MM.1S (cell line): Measurements from ENCODE around the gene DCPS.

ENCODE experiments used
- EZH2 ChIP-seq: fragments of 300-600 bp; sonication (generic); optimal IDR thresholded peaks from 2 replicates; pipeline ENCODE3; 2017; ENCODE audit warnings: low read depth, mild to moderate bottlenecking, antibody characterized with exemption, low read length, mixed read lengths
- TF ChIP-seq, protein P1 (sequence below): fragments of 300-600 bp; sonication (generic); IDR thresholded peaks from 2 replicates; pipeline ENCODE4 v1.5.1; 2016; ENCODE audit warnings: antibody characterized with exemption, low read length, mixed read lengths

DNA sequence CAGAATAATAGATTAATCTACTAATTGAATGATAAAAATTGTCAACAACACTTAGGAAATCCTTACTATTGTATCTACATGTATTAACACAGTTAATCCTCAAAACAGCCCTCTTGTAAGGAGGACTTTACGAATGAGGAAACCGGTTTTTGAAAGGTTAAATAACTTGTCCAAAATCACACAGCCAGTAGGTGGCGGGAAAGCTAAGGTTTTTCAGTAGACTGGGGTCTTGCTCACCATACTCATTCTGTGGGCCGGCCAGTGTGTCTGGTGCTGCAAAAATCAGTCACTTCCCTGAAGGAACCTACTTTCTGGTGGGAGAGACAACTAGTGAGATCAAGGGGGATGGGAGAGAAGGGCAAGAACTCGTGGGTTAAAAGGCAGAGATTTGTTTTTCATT, 3.8 kb downstream of the DCPS start:
- TF ChIP-seq, protein P1, sequence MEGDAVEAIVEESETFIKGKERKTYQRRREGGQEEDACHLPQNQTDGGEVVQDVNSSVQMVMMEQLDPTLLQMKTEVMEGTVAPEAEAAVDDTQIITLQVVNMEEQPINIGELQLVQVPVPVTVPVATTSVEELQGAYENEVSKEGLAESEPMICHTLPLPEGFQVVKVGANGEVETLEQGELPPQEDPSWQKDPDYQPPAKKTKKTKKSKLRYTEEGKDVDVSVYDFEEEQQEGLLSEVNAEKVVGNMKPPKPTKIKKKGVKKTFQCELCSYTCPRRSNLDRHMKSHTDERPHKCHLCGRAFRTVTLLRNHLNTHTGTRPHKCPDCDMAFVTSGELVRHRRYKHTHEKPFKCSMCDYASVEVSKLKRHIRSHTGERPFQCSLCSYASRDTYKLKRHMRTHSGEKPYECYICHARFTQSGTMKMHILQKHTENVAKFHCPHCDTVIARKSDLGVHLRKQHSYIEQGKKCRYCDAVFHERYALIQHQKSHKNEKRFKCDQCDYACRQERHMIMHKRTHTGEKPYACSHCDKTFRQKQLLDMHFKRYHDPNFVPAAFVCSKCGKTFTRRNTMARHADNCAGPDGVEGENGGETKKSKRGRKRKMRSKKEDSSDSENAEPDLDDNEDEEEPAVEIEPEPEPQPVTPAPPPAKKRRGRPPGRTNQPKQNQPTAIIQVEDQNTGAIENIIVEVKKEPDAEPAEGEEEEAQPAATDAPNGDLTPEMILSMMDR = peak; percentile 29; the same call in 1 of the 2 replicates
- TF ChIP-seq EZH2 = no peak
